HL-60 (cell line): Measurements from ENCODE around the gene GRIN2B.

Experiments used
- POLR2AphosphoS5 ChIP-seq: IDR thresholded peaks from 2 replicates; pipeline ENCODE4 v1.6.1; 2012; ENCODE audit warnings: low read depth
- TF ChIP-seq, protein P1 (sequence below): IDR thresholded peaks from one replicate; pipeline ENCODE4 v1.5.1; 2011; ENCODE audit warnings: low read length, control low read depth, inconsistent platforms; ENCODE audit not compliant: insufficient read depth

DNA sequence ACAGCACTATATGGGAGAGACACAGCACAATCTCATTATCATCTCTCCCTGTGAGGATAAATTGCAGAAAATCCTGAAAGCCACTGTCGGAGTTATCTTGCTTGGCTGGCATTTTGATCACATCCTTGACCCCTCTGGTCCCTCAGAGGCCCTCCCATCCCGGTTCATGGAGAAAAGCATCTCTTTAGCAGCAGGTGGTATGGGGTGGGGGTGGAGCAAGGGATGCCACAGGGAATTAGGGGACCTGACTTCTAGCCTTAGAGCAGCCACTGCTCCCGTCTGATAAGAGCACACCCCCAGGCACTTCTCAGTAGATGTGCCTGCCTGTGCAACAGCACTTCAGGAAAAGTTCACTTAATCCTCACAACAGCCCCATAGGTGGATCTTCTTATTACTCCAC is 38.6 kb downstream of the GRIN2B start:
- TF ChIP-seq, protein P1, sequence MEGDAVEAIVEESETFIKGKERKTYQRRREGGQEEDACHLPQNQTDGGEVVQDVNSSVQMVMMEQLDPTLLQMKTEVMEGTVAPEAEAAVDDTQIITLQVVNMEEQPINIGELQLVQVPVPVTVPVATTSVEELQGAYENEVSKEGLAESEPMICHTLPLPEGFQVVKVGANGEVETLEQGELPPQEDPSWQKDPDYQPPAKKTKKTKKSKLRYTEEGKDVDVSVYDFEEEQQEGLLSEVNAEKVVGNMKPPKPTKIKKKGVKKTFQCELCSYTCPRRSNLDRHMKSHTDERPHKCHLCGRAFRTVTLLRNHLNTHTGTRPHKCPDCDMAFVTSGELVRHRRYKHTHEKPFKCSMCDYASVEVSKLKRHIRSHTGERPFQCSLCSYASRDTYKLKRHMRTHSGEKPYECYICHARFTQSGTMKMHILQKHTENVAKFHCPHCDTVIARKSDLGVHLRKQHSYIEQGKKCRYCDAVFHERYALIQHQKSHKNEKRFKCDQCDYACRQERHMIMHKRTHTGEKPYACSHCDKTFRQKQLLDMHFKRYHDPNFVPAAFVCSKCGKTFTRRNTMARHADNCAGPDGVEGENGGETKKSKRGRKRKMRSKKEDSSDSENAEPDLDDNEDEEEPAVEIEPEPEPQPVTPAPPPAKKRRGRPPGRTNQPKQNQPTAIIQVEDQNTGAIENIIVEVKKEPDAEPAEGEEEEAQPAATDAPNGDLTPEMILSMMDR: no peak
- no peak for TF ChIP-seq POLR2AphosphoS5
